Measurements from ENCODE around the gene ARMC6.

Gene ARMC6

DNA sequence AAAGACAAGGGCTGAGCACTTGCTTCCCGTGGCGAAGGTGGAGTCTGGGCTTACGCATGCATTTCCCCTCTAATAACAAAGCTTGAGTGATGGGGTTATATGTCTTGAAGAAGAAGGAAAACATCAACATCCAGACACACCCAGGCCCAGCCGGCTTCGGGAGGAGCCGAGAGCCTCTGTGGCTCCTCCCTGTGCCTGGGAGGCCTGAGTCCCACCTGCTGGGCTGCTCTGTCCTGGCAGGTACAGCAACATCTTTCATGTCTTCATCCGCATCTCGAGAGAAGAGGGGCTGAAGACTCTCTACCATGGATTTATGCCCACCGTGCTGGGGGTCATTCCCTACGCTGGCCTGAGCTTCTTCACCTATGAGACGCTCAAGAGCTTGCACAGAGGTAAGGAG, 74.3 kb downstream of the ARMC6 start:
- no peak for DNase-seq (ENCODE audit: low read depth, low spot score)
